Measurements from ENCODE around the gene TWF2.

Gene TWF2

DNA sequence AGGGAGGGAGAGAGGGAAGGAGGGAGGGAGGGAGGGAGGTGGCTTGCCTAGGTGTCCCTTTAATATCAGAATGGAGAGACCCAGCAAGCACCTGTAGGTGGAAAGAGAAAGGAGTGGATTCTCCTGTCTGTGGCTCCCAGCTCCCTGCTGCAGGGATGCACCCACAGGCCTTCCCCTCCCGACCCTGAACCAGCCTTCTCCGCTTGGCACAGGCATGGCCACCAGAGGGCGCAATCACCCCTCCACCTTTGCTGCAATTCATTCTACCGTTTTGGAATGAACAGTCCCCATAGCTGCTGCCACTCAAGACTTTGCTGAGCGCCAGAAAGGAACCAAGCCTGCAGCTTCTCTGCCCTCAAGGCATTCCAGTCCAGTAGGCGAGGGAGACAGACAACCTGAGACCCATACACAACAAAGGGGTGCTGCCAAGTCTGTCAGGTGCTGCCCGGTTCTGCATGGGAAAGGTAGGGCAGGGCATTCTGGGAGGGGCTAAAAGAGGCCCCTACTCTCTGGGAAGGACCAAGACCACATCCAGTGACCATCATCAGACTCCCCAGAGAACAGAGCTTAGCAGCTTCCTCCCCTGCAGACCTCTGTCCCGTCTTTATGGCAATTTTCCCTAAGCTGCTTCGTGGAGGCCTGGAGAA lies 18.5 kb downstream of the TWF2 start:
- TF ChIP-seq POLR2AphosphoS5 (IDR thresholded peaks at IDR 0.05; ENCODE audit: borderline replicate concordance, low read depth, low read length) (no peak), EZH2 (IDR thresholded peaks at IDR 0.05) (no peak), FOXP2 (optimal IDR thresholded peaks at IDR 0.05; ENCODE audit: control extremely low read depth, extremely low read length, insufficient read depth) (no peak)
- Histone ChIP-seq H3K27ac (no peak overlapping the region), H3K36me3 (ENCODE audit: insufficient read depth, low read length) (no peaks in the 10 kb centered on the region), H3K9me3 (ENCODE audit: low read depth, low read length) (no peaks in the 10 kb centered on the region), H3K9ac (ENCODE audit: insufficient read length) (no peak overlapping the region), H3K4me3 (no peak overlapping the region)
- DNase-seq (ENCODE audit: low read depth, low spot score), result peak; percentile 14

DNA sequence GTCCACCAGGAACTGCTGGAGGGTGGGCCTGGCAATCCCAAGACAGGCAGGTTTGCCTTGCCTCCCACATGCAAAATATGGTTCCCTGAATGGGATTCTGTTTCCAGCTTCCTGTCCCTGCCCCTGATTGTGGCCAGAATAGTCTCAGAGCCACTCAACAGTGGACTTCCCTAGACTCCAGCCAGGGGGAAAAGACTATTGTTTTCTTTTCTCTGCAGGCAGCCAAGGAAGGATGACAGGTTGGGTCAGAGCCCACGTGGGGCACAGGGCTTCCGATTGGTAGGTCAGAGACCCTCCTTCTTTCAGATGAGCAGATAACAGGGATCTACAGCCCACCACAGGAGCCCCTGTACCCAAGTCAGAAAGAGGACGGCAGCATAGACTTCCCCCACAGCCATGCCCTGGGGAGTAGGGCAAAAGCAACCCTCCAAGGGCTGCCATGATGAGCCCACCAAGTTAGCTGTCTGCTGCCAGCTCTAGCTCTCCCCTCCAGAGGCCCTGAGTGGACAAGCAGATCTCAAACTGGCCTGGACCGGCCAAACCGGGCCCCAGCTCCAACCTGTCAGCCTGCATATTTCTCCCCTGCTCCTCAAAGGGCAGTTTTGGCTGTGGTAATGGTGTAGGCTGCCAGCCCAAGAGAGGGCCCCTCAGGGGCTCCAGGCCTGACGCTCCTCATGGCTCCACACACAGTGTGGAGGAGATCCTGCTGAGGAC lies 19.9 kb downstream of the TWF2 start:
- Histone ChIP-seq H3K9me3 (ENCODE audit: low read depth, low read length) (no peaks in the 10 kb centered on the region), H3K36me3 (ENCODE audit: insufficient read depth, low read length) (no peaks in the 10 kb centered on the region), H3K9ac (ENCODE audit: insufficient read length) (no peak overlapping the region), H3K27ac (no peak overlapping the region), H3K4me3 (no peak overlapping the region)
- no peak for DNase-seq (ENCODE audit: low read depth, low spot score)
- TF ChIP-seq FOXP2 (optimal IDR thresholded peaks at IDR 0.05; ENCODE audit: control extremely low read depth, extremely low read length, insufficient read depth), result no peak
- TF ChIP-seq POLR2AphosphoS5 (IDR thresholded peaks at IDR 0.05; ENCODE audit: borderline replicate concordance, low read depth, low read length), result no peak
- TF ChIP-seq EZH2 (IDR thresholded peaks at IDR 0.05), result no peak

DNA sequence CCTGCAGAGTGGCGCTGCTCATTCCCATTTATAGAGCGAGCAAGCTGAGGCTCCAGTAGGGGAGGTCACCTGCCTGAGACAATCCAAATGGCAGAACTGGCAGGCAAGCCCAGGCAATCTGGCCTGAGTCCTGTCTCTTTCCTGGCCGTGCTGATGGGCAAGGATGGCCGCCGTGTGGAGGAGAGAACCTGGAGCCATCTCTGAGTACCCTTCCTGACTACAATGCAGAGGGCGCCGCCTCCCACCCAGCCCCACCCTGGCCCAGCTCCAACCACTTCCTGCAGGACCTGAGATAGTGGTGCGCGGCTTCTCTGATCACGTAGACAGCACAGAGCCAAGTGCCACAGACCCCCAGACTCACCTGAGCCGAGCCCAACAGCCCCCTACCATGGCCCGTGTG lies 20.5 kb downstream of the TWF2 start:
- Histone ChIP-seq H3K4me3 (no peak overlapping the region), H3K27ac (no peak overlapping the region)
- TF ChIP-seq FOXP2 (optimal IDR thresholded peaks at IDR 0.05; ENCODE audit: control extremely low read depth, extremely low read length, insufficient read depth) (no peak), EZH2 (IDR thresholded peaks at IDR 0.05) (no peak), POLR2AphosphoS5 (IDR thresholded peaks at IDR 0.05; ENCODE audit: borderline replicate concordance, low read depth, low read length) (no peak)

DNA sequence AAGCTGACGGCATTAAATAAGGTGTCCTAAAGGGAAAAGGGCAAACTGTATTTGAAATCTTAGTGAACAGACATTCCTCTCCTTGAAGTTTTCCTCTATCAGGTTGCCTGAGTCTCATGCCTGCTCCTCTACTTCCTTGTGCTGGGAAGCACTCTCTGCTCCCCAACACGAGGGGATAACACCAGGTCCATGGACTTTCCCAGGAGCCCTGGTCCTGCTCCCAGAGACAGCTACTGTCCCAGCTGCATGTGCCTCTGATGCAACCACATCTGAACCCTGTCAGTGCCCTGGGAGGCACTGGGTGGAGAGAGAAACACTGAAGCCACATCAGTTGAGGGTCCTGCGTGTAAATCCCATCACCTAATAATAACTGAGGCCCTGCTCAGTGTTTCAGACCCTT lies 20.9 kb downstream of the TWF2 start:
- no peaks in the 10 kb centered on the region for H3K9me3 ChIP-seq (ENCODE audit: low read depth, low read length)
- H3K27ac ChIP-seq, result no peak overlapping the region
- no peak overlapping the region for H3K9ac ChIP-seq (ENCODE audit: insufficient read length)
- TF ChIP-seq EZH2 (IDR thresholded peaks at IDR 0.05) (no peak), POLR2AphosphoS5 (IDR thresholded peaks at IDR 0.05; ENCODE audit: borderline replicate concordance, low read depth, low read length) (no peak), FOXP2 (optimal IDR thresholded peaks at IDR 0.05; ENCODE audit: control extremely low read depth, extremely low read length, insufficient read depth) (no peak)
- H3K4me3 ChIP-seq, result no peak overlapping the region
- DNase-seq (ENCODE audit: low read depth, low spot score), result no peak
- peaks cover 6% of the 10 kb centered on the region; the same call in 1 of the 2 replicates for H3K36me3 ChIP-seq (ENCODE audit: insufficient read depth, low read length)

More for the DNA sequence above, 20.5 kb downstream of the TWF2 start:
- Histone ChIP-seq H3K36me3 (ENCODE audit: insufficient read depth, low read length) (peaks cover 5% of the 10 kb centered on the region; the same call in 1 of the 2 replicates), H3K9ac (ENCODE audit: insufficient read length) (no peak overlapping the region), H3K9me3 (ENCODE audit: low read depth, low read length) (no peaks in the 10 kb centered on the region)
- DNase-seq (ENCODE audit: low read depth, low spot score), result no peak

DNA sequence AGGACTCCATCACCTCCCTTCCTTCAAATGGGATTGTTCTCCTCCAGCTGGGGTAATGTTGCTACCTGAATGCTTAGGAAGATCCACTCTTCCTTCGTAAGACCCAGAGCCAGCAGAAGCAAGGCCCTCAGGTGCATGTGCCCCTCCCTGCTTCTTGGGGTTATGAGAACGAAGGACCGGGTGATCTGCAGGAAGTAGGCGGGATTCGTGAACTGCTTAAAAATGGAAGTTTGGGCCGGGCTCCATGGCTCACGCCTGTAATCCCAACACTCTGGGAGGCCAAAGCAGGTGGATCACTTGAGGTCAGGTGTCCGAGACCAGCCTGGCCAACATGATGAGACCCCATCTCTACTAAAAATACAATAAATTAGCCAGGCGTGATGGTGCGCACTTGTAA lies 21.6 kb downstream of the TWF2 start:
- peaks cover 6% of the 10 kb centered on the region; the same call in 1 of the 2 replicates for H3K36me3 ChIP-seq (ENCODE audit: insufficient read depth, low read length)
- no peak for DNase-seq (ENCODE audit: low read depth, low spot score)
- no peak overlapping the region for H3K27ac ChIP-seq
- no peak for TF ChIP-seq POLR2AphosphoS5 (IDR thresholded peaks at IDR 0.05; ENCODE audit: borderline replicate concordance, low read depth, low read length)
- no peak for TF ChIP-seq EZH2 (IDR thresholded peaks at IDR 0.05)
- no peak for TF ChIP-seq FOXP2 (optimal IDR thresholded peaks at IDR 0.05; ENCODE audit: control extremely low read depth, extremely low read length, insufficient read depth)
- H3K4me3 ChIP-seq, result no peak overlapping the region
- no peak overlapping the region for H3K9ac ChIP-seq (ENCODE audit: insufficient read length)
- H3K9me3 ChIP-seq (ENCODE audit: low read depth, low read length), result no peaks in the 10 kb centered on the region

DNA sequence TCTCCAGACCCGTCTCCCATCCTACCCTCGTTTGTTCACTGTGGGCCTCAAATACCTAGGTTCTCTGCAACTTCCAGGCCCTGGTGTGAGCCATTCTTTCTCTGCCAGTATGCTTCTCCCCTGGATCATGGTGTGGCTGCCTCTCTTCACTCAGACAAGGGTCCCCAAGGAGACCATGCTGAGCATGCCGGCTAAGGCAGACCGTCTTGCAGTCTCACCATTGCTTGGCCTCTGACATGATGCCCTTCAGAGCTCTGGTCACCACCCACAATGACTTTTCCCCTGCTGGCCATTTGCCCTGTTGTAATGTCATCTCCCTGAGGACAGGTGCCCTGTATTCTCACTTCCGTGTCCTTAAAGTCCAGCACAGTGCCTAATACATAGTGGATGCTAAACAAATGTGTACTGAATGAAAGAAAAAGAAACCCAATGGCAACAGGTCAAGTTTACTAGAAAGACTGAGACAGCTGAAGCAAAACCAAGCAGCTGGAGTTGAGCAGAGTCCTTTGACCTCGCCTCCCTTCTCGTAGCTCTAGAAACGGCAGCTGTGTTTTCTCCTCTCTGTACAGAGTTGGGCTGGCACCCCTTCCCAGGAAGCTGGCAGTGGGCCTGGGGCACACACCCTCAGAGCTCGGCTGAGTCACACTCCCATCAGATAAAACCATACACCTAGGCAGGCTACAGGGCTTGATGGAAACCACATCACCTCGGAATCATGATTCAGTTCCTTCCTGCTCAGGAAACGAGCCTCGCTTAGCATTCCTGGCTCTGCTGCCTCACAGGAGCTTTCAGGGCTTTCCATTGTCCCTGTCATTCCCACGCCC lies 22.2 kb downstream of the TWF2 start:
- TF ChIP-seq POLR2AphosphoS5 (IDR thresholded peaks at IDR 0.05; ENCODE audit: borderline replicate concordance, low read depth, low read length) (no peak; the same call in 1 of the 2 replicates), EZH2 (IDR thresholded peaks at IDR 0.05) (no peak), FOXP2 (optimal IDR thresholded peaks at IDR 0.05; ENCODE audit: control extremely low read depth, extremely low read length, insufficient read depth) (no peak)
- Histone ChIP-seq H3K4me3 (no peak overlapping the region), H3K9me3 (ENCODE audit: low read depth, low read length) (no peaks in the 10 kb centered on the region), H3K9ac (ENCODE audit: insufficient read length) (no peak overlapping the region), H3K27ac (no peak overlapping the region), H3K36me3 (ENCODE audit: insufficient read depth, low read length) (peaks cover 11% of the 10 kb centered on the region; the same call in 1 of the 2 replicates)
- DNase-seq (ENCODE audit: low read depth, low spot score), result no peak

DNA sequence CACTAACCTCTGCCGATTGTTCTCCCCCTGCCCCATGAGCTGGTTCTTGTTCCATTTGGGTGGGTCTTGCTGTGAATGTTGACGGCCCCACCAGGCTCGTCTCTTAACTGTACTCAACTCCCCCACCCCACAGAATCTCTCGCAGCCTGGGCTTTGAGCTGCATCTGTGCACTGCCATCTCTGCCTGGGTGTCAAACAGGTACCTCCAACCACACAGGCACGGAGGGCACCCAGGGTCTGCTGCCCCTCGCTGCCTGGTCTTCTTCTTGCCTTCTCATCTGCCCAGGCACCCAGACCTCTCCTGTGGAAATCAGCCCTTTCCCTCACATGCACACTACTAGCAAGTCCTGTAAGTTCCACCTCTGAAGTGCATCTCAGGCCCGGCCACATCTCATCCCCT lies 23.6 kb downstream of the TWF2 start:
- TF ChIP-seq EZH2 (IDR thresholded peaks at IDR 0.05) (no peak), FOXP2 (optimal IDR thresholded peaks at IDR 0.05; ENCODE audit: control extremely low read depth, extremely low read length, insufficient read depth) (no peak)
- H3K27ac ChIP-seq, result no peak overlapping the region
- no peak overlapping the region for H3K4me3 ChIP-seq

DNA sequence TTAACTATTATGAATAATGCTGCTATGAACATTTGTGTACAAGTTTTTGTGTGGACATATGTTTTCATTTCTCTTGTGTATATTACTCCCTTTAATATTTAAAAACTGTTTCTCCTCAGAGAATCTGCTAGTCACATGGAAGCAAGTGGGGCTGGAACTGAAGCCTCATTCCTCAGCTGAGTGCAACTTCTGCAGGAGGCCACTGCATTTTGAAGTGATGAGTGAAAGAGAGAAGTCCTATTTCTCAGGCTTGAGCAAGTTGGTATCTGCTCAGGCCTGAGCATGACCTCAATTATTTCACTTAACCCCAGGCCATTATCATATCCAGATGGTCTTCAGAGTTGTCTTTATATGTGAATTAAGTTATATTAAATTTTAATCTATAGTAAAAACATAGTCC lies 25.1 kb downstream of the TWF2 start:
- TF ChIP-seq FOXP2 (optimal IDR thresholded peaks at IDR 0.05; ENCODE audit: control extremely low read depth, extremely low read length, insufficient read depth), result no peak
- TF ChIP-seq EZH2 (IDR thresholded peaks at IDR 0.05), result no peak
- TF ChIP-seq POLR2AphosphoS5 (IDR thresholded peaks at IDR 0.05; ENCODE audit: borderline replicate concordance, low read depth, low read length), result no peak
- H3K36me3 ChIP-seq (ENCODE audit: insufficient read depth, low read length), result peaks cover 25% of the 10 kb centered on the region; the same call in 1 of the 2 replicates
- no peaks in the 10 kb centered on the region for H3K9me3 ChIP-seq (ENCODE audit: low read depth, low read length)
- DNase-seq (ENCODE audit: low read depth, low spot score), result no peak
- H3K9ac ChIP-seq (ENCODE audit: insufficient read length), result no peak overlapping the region
- no peak overlapping the region for H3K4me3 ChIP-seq
- H3K27ac ChIP-seq, result no peak overlapping the region

More for the DNA sequence above, 23.6 kb downstream of the TWF2 start:
- Histone ChIP-seq H3K36me3 (ENCODE audit: insufficient read depth, low read length) (peaks cover 19% of the 10 kb centered on the region; the same call in 1 of the 2 replicates), H3K9ac (ENCODE audit: insufficient read length) (no peak overlapping the region), H3K9me3 (ENCODE audit: low read depth, low read length) (no peaks in the 10 kb centered on the region)
- DNase-seq (ENCODE audit: low read depth, low spot score), result no peak

Measured in SK-N-MC (cell line).